Thoracic aorta (tissue), 2 donors: ENCODE data around the gene FCN1. TPM values are rescaled to one million over a fixed set of nuclear protein-coding genes. Genes with fewer than 3 reads are reported as not detected.

Experiments used
- ATAC-seq: fragments of 150-250 bp; one replicate; pipeline ENCODE4 v1.8.0; 2017; ENCODE audit warnings: low read depth; ENCODE audit not compliant: insufficient number of reproducible peaks, low FRiP score
- DNase-seq: peaks from one replicate; pipeline ENCODE4 v3.0.0-alpha.2; 2020; ENCODE audit warnings: low spot score
- H3K27ac ChIP-seq, 2 donors: fragments of 200-600 bp; sonication (generic); 1 replicate in 1 of 2; 2 replicates in 1 of 2; pipeline ENCODE4 v1.5.1; 2016; ENCODE audit warnings: mild to moderate bottlenecking in 2 of 2, moderate library complexity in 2 of 2
- H3K27me3 ChIP-seq: fragments of 200-600 bp; sonication (generic); replicated peaks from 2 replicates; pipeline ENCODE4 v1.6.0; 2016; ENCODE audit warnings: mild to moderate bottlenecking; ENCODE audit not compliant: insufficient read depth
- H3K36me3 ChIP-seq: fragments of 200-600 bp; sonication (generic); one replicate; pipeline ENCODE4 v1.5.1; 2016
- H3K4me1 ChIP-seq, 2 donors: fragments of 200-600 bp; sonication (generic); 1 replicate in 1 of 2; 2 replicates in 1 of 2; pipeline versions ENCODE4 v1.5.1 to v1.6.0; 2016; ENCODE audit warnings: low read depth in 2 of 2, mild to moderate bottlenecking in 1 of 2; ENCODE audit not compliant: control insufficient read depth in 1 of 2
- H3K4me3 ChIP-seq: fragments of 200-600 bp; sonication (generic); 2 replicates; pipeline ENCODE4 v1.5.1; 2016; ENCODE audit warnings: mild to moderate bottlenecking
- H3K9me3 ChIP-seq: fragments of 200-600 bp; sonication (generic); 2 replicates; pipeline ENCODE4 v1.5.1; 2016
- CTCF ChIP-seq: fragments of 200-600 bp; sonication (generic); IDR thresholded peaks from one replicate; pipeline ENCODE4 v1.5.1; 2019; ENCODE audit warnings: antibody characterized with exemption
- total RNA-seq, 2 donors: library from RNA; depleted of rRNA; stranded (reverse); fragments of >200 nt; gene quantifications; one replicate each; pipeline versions ENCODE4 v1.1.0 to v1.2.3, GENCODE V29; 2016

FCN1 gene
- total RNA-seq, 2 donors from 2014 or later = 2.2 to 14.3 TPM

GRCh38 chr9:134885001-134885678, 32.6 kb downstream of the FCN1 start:
- Histone ChIP-seq H3K27me3 (no peaks in the 10 kb centered on the region), H3K36me3 (no peaks in the 10 kb centered on the region), H3K4me1 (no peaks in the 10 kb centered on the region), H3K4me3 (no peak overlapping the region), H3K9me3 (no peaks in the 10 kb centered on the region), H3K27ac (no peak overlapping the region)
- no peak for TF ChIP-seq CTCF
- ATAC-seq = no peak
- no peak for DNase-seq

GRCh38 chr9:134884492-134884891, 33.2 kb downstream of the FCN1 start:
- Histone ChIP-seq H3K9me3 (no peaks in the 10 kb centered on the region), H3K4me3 (no peak overlapping the region), H3K27ac (no peak overlapping the region), H3K27me3 (no peaks in the 10 kb centered on the region), H3K36me3 (no peaks in the 10 kb centered on the region), H3K4me1 (no peaks in the 10 kb centered on the region)
- no peak for TF ChIP-seq CTCF
- DNase-seq (no peak), ATAC-seq (no peak)

GRCh38 chr9:134883040-134883782, 34.5 kb downstream of the FCN1 start:
- Histone ChIP-seq H3K36me3 (no peaks in the 10 kb centered on the region), H3K27ac (no peak overlapping the region), H3K4me1 (no peaks in the 10 kb centered on the region), H3K27me3 (no peaks in the 10 kb centered on the region), H3K9me3 (no peaks in the 10 kb centered on the region), H3K4me3 (no peak overlapping the region)
- ATAC-seq = no peak
- no peak for DNase-seq
- no peak for TF ChIP-seq CTCF

GRCh38 chr9:134882204-134882785, 35.4 kb downstream of the FCN1 start:
- H3K4me1 ChIP-seq = no peaks in the 10 kb centered on the region
- no peaks in the 10 kb centered on the region for H3K36me3 ChIP-seq
- no peaks in the 10 kb centered on the region for H3K9me3 ChIP-seq
- DNase-seq (no peak), ATAC-seq (no peak)
- H3K27me3 ChIP-seq = no peaks in the 10 kb centered on the region
- no peak overlapping the region for H3K27ac ChIP-seq
- no peak overlapping the region for H3K4me3 ChIP-seq
- TF ChIP-seq CTCF = no peak

GRCh38 chr9:134881313-134881670, 36.4 kb downstream of the FCN1 start:
- Histone ChIP-seq H3K9me3 (no peaks in the 10 kb centered on the region), H3K4me1 (no peaks in the 10 kb centered on the region), H3K36me3 (no peaks in the 10 kb centered on the region), H3K27me3 (no peaks in the 10 kb centered on the region), H3K27ac (no peak overlapping the region), H3K4me3 (no peak overlapping the region)
- DNase-seq (no peak), ATAC-seq (no peak)
- no peak for TF ChIP-seq CTCF
